Smooth muscle cell (in vitro differentiated cells): ENCODE data around the gene SNX19. TPM values are rescaled to one million over a fixed set of nuclear protein-coding genes. Genes with fewer than 3 reads are reported as not detected.

Source experiments
- DNase-seq: peaks from one replicate; lab custom pipeline; 2025; ENCODE audit not compliant: unreplicated experiment; lab: John Stamatoyannopoulos, UW
- H2AFZ ChIP-seq: fragments of 200-600 bp; sonication (generic); 2 replicates; pipeline ENCODE4 v1.6.0; 2016; ENCODE audit warnings: antibody characterized with exemption, low read depth, mild to moderate bottlenecking
- H3F3A ChIP-seq: fragments of 200-600 bp; sonication (generic); 2 replicates; pipeline ENCODE4 v1.6.0; 2017; ENCODE audit warnings: antibody characterized with exemption, low read depth
- H3K27ac ChIP-seq: fragments of 200-600 bp; sonication (generic); 2 replicates; pipeline ENCODE4 v1.5.1; 2016; ENCODE audit warnings: low read depth, mild to moderate bottlenecking
- H3K27me3 ChIP-seq: fragments of 200-600 bp; sonication (generic); 2 replicates; pipeline ENCODE4 v1.6.1; 2016; ENCODE audit warnings: low read depth, mild to moderate bottlenecking
- H3K36me3 ChIP-seq: fragments of 200-600 bp; sonication (generic); 2 replicates; pipeline ENCODE4 v1.5.1; 2016; ENCODE audit warnings: low read depth
- H3K4me1 ChIP-seq: fragments of 200-600 bp; sonication (generic); 2 replicates; pipeline ENCODE4 v1.5.1; 2016; ENCODE audit warnings: low read depth
- H3K4me2 ChIP-seq: fragments of 200-600 bp; sonication (generic); 2 replicates; pipeline ENCODE4 v1.6.0; 2016; ENCODE audit warnings: mild to moderate bottlenecking
- H3K4me3 ChIP-seq: fragments of 200-600 bp; sonication (generic); 2 replicates; pipeline ENCODE4 v1.5.1; 2016; ENCODE audit warnings: mild to moderate bottlenecking
- H3K79me2 ChIP-seq: fragments of 200-600 bp; sonication (generic); 2 replicates; pipeline ENCODE4 v1.6.0; 2016; ENCODE audit warnings: low read depth, mild to moderate bottlenecking
- H3K9ac ChIP-seq: fragments of 200-600 bp; sonication (generic); 2 replicates; pipeline ENCODE4 v1.6.0; 2016; ENCODE audit warnings: low read depth
- H3K9me3 ChIP-seq: fragments of 200-600 bp; sonication (generic); replicated peaks from 2 replicates; pipeline ENCODE4 v1.5.1; 2016; ENCODE audit warnings: low read depth
- H4K20me1 ChIP-seq: fragments of 200-600 bp; sonication (generic); 2 replicates; pipeline ENCODE4 v1.6.0; 2016; ENCODE audit warnings: low read depth
- CTCF ChIP-seq: fragments of 200-600 bp; sonication (generic); IDR thresholded peaks from 2 replicates; pipeline ENCODE4 v1.5.1; 2017; ENCODE audit warnings: borderline replicate concordance, mild to moderate bottlenecking, antibody characterized with exemption; ENCODE audit not compliant: insufficient read depth, poor library complexity, severe bottlenecking
- WGBS: methylation state at CpG from one replicate; pipeline ENCODE4 v1.1.7; 2016; ENCODE audit warnings: low lambda C conversion rate; 5-methylcytosine and 5-hydroxymethylcytosine counted together
- polyA plus RNA-seq: library from polyadenylated mRNA; unstranded; fragments of >200 nt; fragmentation: Nextera tagmentation; extraction: Ambion mirVana; gene quantifications from 2 replicates; pipeline ENCODE4 v1.2.1, GENCODE V29; 2016
- total RNA-seq: library from RNA; depleted of rRNA; stranded (reverse); fragments of >200 nt; gene quantifications from 2 replicates; pipeline ENCODE4 v1.2.3, GENCODE V29; 2014

SNX19 gene
- total and polyA plus RNA-seq, 2 experiments from 2014 or later = 15.1 to 59.5 TPM

DNA sequence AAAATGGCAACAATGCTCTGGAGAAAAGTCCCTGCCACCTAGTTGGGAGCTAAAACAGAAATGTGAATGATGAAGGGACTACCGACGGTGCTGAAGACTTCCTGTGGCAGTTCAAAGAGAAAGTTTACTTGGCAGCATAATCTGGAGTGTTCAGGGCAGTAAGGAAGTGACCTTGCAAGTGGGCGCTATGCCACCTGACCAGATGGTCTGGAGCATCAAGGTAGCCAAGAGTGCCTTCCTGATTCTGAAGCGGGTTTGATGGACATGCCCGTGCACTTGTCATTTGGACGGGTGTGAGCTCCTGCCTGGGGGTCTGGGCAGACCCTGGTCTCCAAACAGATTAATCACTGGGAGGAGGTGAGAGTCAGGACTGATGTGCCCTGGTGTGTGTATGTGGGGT lies 1.8 kb upstream of the SNX19 start:
- Histone ChIP-seq H3K4me1 (peaks cover 7% of the 10 kb centered on the region), H3K4me2 (no peak overlapping the region), H3K4me3 (no peak overlapping the region), H3K9ac (no peak overlapping the region), H4K20me1 (no peaks in the 10 kb centered on the region), H3K79me2 (peaks cover 14% of the 10 kb centered on the region), H3K27me3 (no peaks in the 10 kb centered on the region), H2AFZ (no peak overlapping the region), H3K36me3 (no peaks in the 10 kb centered on the region), H3K27ac (no peak overlapping the region), H3K9me3 (no peaks in the 10 kb centered on the region), H3F3A (no peaks in the 10 kb centered on the region)
- no peak for DNase-seq
- 98% methylated on average over 6 of the region's 6 CpGs for WGBS
- no peak for TF ChIP-seq CTCF

DNA sequence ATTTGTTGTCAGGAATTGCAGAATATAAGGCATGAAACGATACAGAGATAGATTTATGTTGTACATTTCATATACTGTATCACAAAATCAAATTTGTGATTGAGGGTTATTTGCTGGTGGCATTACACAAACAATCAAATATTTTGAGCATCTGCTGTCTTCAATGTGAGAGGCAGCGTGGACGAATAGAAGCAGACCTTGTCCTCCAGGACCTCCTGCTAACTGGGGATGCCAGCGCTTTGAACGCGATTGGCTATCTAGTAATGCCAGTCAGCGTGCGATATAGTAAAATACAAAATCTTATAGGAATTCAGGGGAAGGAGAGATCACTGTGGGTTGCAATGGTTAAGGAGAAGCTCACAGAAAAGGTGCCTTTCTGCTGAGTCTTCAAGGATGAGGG lies 631 bp upstream of the SNX19 start:
- no peak overlapping the region for H3K27ac ChIP-seq
- DNase-seq = no peak
- H3K4me1 ChIP-seq = peaks cover 7% of the 10 kb centered on the region
- no peaks in the 10 kb centered on the region for H3K27me3 ChIP-seq
- peak overlapping the region; percentile 98 for H3K9ac ChIP-seq
- TF ChIP-seq CTCF = no peak
- no peaks in the 10 kb centered on the region for H3F3A ChIP-seq
- H3K79me2 ChIP-seq = peaks cover 14% of the 10 kb centered on the region
- WGBS = 71% methylated on average over 8 of the region's 8 CpGs
- peak overlapping the region; percentile 94 for H3K4me2 ChIP-seq
- H2AFZ ChIP-seq = peak overlapping the region; percentile 91
- H4K20me1 ChIP-seq = no peaks in the 10 kb centered on the region
- H3K4me3 ChIP-seq = peak overlapping the region; percentile 91
- H3K9me3 ChIP-seq = no peaks in the 10 kb centered on the region
- no peaks in the 10 kb centered on the region for H3K36me3 ChIP-seq

DNA sequence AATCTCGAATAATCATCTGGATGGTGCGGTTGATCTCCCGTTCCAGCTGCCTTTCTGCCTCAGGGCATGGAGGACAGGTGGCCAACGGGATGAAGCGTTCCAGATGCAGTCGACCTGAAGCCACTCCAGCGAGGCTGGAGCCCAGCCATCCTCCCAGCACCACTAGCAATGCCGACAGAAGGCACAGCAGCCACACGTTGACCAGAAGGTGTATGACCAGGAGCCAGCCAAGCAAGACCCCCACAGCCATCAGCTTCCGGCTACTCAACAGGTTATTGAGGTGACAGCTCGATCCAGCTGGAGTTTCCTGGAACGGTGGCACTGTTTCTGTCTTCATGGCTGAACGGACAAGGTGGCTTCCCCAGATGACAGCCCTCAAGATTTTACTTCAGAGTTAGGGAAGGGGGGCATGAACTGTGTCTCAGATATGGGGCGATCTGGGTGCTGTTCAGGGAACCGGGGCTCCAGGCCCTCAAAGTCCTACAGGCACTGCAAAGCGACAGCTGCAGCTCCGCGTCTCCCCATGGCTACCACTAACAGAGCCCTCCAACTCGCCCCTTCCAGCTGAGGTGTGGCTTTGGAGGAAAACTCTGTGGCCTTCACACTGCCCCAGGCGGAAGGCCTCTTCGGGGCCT lies 559 bp downstream of the SNX19 start:
- H3K27ac ChIP-seq = peak overlapping the region; percentile 90
- H3K36me3 ChIP-seq = no peaks in the 10 kb centered on the region
- H3K9ac ChIP-seq = peak overlapping the region; percentile 98
- H3K27me3 ChIP-seq = no peaks in the 10 kb centered on the region
- H4K20me1 ChIP-seq = no peaks in the 10 kb centered on the region
- 56% methylated on average over 21 of the region's 21 CpGs for WGBS
- H3F3A ChIP-seq = no peaks in the 10 kb centered on the region
- peak overlapping the region; percentile 94 for H3K4me2 ChIP-seq
- peaks cover 7% of the 10 kb centered on the region for H3K4me1 ChIP-seq
- H2AFZ ChIP-seq = peak overlapping the region; percentile 95
- peaks cover 14% of the 10 kb centered on the region for H3K79me2 ChIP-seq
- DNase-seq = no peak
- H3K9me3 ChIP-seq = no peaks in the 10 kb centered on the region
- H3K4me3 ChIP-seq = peak overlapping the region; percentile 91
- no peak for TF ChIP-seq CTCF

GRCh38 chr11:130913268-130913667 lies 3.0 kb downstream of the SNX19 start:
- Histone ChIP-seq H2AFZ (no peak overlapping the region), H3K4me1 (peaks cover 7% of the 10 kb centered on the region), H3K4me2 (no peak overlapping the region), H3F3A (no peaks in the 10 kb centered on the region), H3K4me3 (no peak overlapping the region), H3K79me2 (peaks cover 14% of the 10 kb centered on the region), H3K27ac (no peak overlapping the region), H3K9me3 (no peaks in the 10 kb centered on the region), H4K20me1 (peaks cover 8% of the 10 kb centered on the region), H3K27me3 (no peaks in the 10 kb centered on the region), H3K36me3 (no peaks in the 10 kb centered on the region), H3K9ac (no peak overlapping the region)
- TF ChIP-seq CTCF = no peak
- no peak for DNase-seq
- WGBS = 95% methylated on average over 2 of the region's 2 CpGs
